ENCODE results near the gene WDR35.

WDR35 gene

DNA sequence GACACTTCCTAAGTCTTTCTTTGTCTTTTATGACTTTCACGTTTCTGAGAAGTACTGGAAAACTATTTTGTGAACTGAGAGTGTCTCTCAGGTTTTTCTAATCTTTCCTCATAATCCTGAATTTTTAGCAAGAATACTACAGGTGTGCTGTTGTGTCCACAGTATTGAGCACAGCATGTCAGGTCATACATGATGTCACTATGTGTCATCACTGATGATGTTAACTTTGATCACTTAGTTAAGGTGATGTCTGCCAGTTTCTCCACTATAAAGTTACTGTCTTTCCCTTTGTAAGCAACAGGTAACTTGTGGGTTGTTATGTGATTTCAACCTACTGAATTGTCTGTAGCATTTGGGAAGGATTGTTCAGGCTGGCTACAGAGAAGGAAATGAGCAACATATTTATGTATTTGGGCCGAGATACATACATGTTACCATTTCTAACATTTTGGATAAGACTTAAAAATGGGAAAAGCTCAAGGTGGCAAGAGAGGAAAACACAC, 11.5 kb upstream of the WDR35 start:
- H4K91ac ChIP-seq (ENCODE audit: low read length) = no peak overlapping the region
- no peaks in the 10 kb centered on the region for H3K9me3 ChIP-seq (ENCODE audit: control insufficient read depth, low read length)
- WGBS = 75% methylated on average over 1 of the region's 2 CpGs
- no peak overlapping the region for H2BK12ac ChIP-seq (ENCODE audit: low read length in 2 of 2)
- no peak overlapping the region for H3K4me3 ChIP-seq (ENCODE audit: insufficient read depth in 1 of 2, low read depth in 1 of 2, low read length in 2 of 2)
- no peaks in the 10 kb centered on the region for H3K79me1 ChIP-seq (replicated peaks; ENCODE audit: low read length, poor library complexity, severe bottlenecking)
- no peak overlapping the region for H3K18ac ChIP-seq (ENCODE audit: low read depth in 1 of 2, low read length in 2 of 2)
- H2BK120ac ChIP-seq (ENCODE audit: low read depth, low read length) = no peak overlapping the region
- H3K4ac ChIP-seq (ENCODE audit: low read depth in 1 of 2, low read length in 2 of 2) = no peak overlapping the region
- no peak overlapping the region for H3K9ac ChIP-seq (ENCODE audit: low read length)
- no peak overlapping the region for H2BK5ac ChIP-seq (ENCODE audit: low read depth, low read length, poor library complexity, severe bottlenecking)
- H3K23ac ChIP-seq (ENCODE audit: low read length in 2 of 2) = no peak overlapping the region
- no peaks in the 10 kb centered on the region for H3K27me3 ChIP-seq (ENCODE audit: control insufficient read depth in 1 of 2, insufficient read depth in 1 of 2, low read length in 2 of 2)
- H3K27ac ChIP-seq (ENCODE audit: low read length, poor library complexity, severe bottlenecking) = no peak overlapping the region
- no peak overlapping the region for H2AFZ ChIP-seq (ENCODE audit: low read depth, low read length)
- no peaks in the 10 kb centered on the region for H3K36me3 ChIP-seq (ENCODE audit: control insufficient read depth in 1 of 2, insufficient read depth in 2 of 2, low read depth in 1 of 2, low read length in 2 of 2)
- H4K8ac ChIP-seq (ENCODE audit: low read length) = no peak overlapping the region
- no peaks in the 10 kb centered on the region for H3K4me1 ChIP-seq (ENCODE audit: control insufficient read depth, insufficient read depth, low read depth, low read length)
- no peak overlapping the region for H2BK15ac ChIP-seq (ENCODE audit: low read depth, poor library complexity, severe bottlenecking)
- no peak for DNase-seq
- no peak overlapping the region for H3K4me2 ChIP-seq (ENCODE audit: low read length, poor library complexity, severe bottlenecking)
- no peak overlapping the region for H3K14ac ChIP-seq (ENCODE audit: low read length in 2 of 2)
- no peak overlapping the region for H2AK5ac ChIP-seq (ENCODE audit: low read length, severe bottlenecking)

DNA sequence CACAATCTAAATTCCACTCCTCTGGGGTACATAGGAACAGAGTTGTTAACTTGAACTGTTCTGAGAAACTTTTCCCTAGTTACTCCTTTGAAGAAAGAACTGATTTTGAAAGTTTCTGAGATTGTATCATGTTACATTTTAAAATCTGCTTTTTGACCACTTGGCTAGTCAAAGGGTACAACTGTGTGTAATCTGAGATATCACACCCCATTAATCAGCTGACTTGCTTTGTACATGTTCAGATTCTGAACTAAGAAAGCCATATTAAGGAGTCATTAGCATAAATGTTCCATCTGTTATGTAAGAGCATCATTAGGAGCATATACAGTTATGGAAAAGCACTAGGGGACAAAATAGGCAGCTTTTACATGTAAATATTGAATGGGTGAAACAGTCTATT, 3.8 kb upstream of the WDR35 start:
- no peak for DNase-seq
- peaks cover 10% of the 10 kb centered on the region for H3K79me1 ChIP-seq (replicated peaks; ENCODE audit: low read length, poor library complexity, severe bottlenecking)

DNA sequence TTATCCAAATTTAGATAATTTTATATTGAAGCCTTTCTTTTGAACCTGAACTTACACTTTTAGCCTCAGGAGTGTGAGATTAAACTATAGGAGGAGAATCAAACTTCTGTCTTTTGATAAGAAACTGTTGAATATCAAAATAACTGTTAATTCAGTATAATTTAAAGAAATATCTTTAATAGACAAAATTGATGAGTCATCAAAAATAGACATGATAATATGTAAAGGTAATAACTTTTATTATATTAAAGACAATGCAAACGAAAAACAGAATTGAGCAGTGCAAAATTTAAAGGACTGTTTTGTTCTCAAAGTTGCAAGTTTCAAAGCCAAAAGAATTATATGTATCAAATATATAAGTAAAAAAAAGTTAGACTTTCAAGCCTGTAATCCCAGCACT, 2.0 kb upstream of the WDR35 start:
- DNase-seq = no peak
- no CpG with 5 or more reads among the region's 1 CpG for WGBS
- H3K9ac ChIP-seq (ENCODE audit: low read length) = no peak overlapping the region
- H2BK5ac ChIP-seq (ENCODE audit: low read depth, low read length, poor library complexity, severe bottlenecking) = no peak overlapping the region
- no peaks in the 10 kb centered on the region for H3K27me3 ChIP-seq (ENCODE audit: control insufficient read depth in 1 of 2, insufficient read depth in 1 of 2, low read length in 2 of 2)
- no peak overlapping the region for H4K8ac ChIP-seq (ENCODE audit: low read length)
- peaks cover 2% of the 10 kb centered on the region for H3K4me1 ChIP-seq (ENCODE audit: control insufficient read depth, insufficient read depth, low read depth, low read length)
- H2AK5ac ChIP-seq (ENCODE audit: low read length, severe bottlenecking) = no peak overlapping the region
- H3K14ac ChIP-seq (ENCODE audit: low read length in 2 of 2) = no peak overlapping the region
- no peak overlapping the region for H3K4me3 ChIP-seq (ENCODE audit: insufficient read depth in 1 of 2, low read depth in 1 of 2, low read length in 2 of 2)
- no peak overlapping the region for H2AFZ ChIP-seq (ENCODE audit: low read depth, low read length)
- H3K4me2 ChIP-seq (ENCODE audit: low read length, poor library complexity, severe bottlenecking) = no peak overlapping the region
- no peak overlapping the region for H3K18ac ChIP-seq (ENCODE audit: low read depth in 1 of 2, low read length in 2 of 2)
- H3K79me1 ChIP-seq (replicated peaks; ENCODE audit: low read length, poor library complexity, severe bottlenecking) = peaks cover 15% of the 10 kb centered on the region
- H3K36me3 ChIP-seq (ENCODE audit: control insufficient read depth in 1 of 2, insufficient read depth in 2 of 2, low read depth in 1 of 2, low read length in 2 of 2) = peaks cover 0 to 4% of the 10 kb centered on the region in 2 experiments
- H3K23ac ChIP-seq (ENCODE audit: low read length in 2 of 2) = no peak overlapping the region
- no peak overlapping the region for H2BK15ac ChIP-seq (ENCODE audit: low read depth, poor library complexity, severe bottlenecking)
- no peak overlapping the region for H3K27ac ChIP-seq (ENCODE audit: low read length, poor library complexity, severe bottlenecking)
- no peak overlapping the region for H2BK12ac ChIP-seq (ENCODE audit: low read length in 2 of 2)
- H3K9me3 ChIP-seq (ENCODE audit: control insufficient read depth, low read length) = no peaks in the 10 kb centered on the region
- no peak overlapping the region for H3K4ac ChIP-seq (ENCODE audit: low read depth in 1 of 2, low read length in 2 of 2)
- H4K91ac ChIP-seq (ENCODE audit: low read length) = no peak overlapping the region
- no peak overlapping the region for H2BK120ac ChIP-seq (ENCODE audit: low read depth, low read length)

More for the DNA sequence above, 3.8 kb upstream of the WDR35 start:
- H3K23ac ChIP-seq (ENCODE audit: low read length in 2 of 2) = no peak overlapping the region
- no peak overlapping the region for H3K4me3 ChIP-seq (ENCODE audit: insufficient read depth in 1 of 2, low read depth in 1 of 2, low read length in 2 of 2)
- no peak overlapping the region for H2BK120ac ChIP-seq (ENCODE audit: low read depth, low read length)
- H4K8ac ChIP-seq (ENCODE audit: low read length) = no peak overlapping the region
- H2BK15ac ChIP-seq (ENCODE audit: low read depth, poor library complexity, severe bottlenecking) = no peak overlapping the region
- no peak overlapping the region for H2BK12ac ChIP-seq (ENCODE audit: low read length in 2 of 2)
- no peak overlapping the region for H2AFZ ChIP-seq (ENCODE audit: low read depth, low read length)
- no peak overlapping the region for H4K91ac ChIP-seq (ENCODE audit: low read length)
- no peak overlapping the region for H3K14ac ChIP-seq (ENCODE audit: low read length in 2 of 2)
- H3K9me3 ChIP-seq (ENCODE audit: control insufficient read depth, low read length) = no peaks in the 10 kb centered on the region
- H3K36me3 ChIP-seq (ENCODE audit: control insufficient read depth in 1 of 2, insufficient read depth in 2 of 2, low read depth in 1 of 2, low read length in 2 of 2) = no peaks in the 10 kb centered on the region
- no peak overlapping the region for H3K27ac ChIP-seq (ENCODE audit: low read length, poor library complexity, severe bottlenecking)
- no peak overlapping the region for H2BK5ac ChIP-seq (ENCODE audit: low read depth, low read length, poor library complexity, severe bottlenecking)
- H2AK5ac ChIP-seq (ENCODE audit: low read length, severe bottlenecking) = no peak overlapping the region
- H3K27me3 ChIP-seq (ENCODE audit: control insufficient read depth in 1 of 2, insufficient read depth in 1 of 2, low read length in 2 of 2) = no peaks in the 10 kb centered on the region
- H3K4ac ChIP-seq (ENCODE audit: low read depth in 1 of 2, low read length in 2 of 2) = no peak overlapping the region
- H3K9ac ChIP-seq (ENCODE audit: low read length) = no peak overlapping the region
- peaks cover 2% of the 10 kb centered on the region for H3K4me1 ChIP-seq (ENCODE audit: control insufficient read depth, insufficient read depth, low read depth, low read length)
- H3K18ac ChIP-seq (ENCODE audit: low read depth in 1 of 2, low read length in 2 of 2) = no peak overlapping the region
- H3K4me2 ChIP-seq (ENCODE audit: low read length, poor library complexity, severe bottlenecking) = no peak overlapping the region

DNA sequence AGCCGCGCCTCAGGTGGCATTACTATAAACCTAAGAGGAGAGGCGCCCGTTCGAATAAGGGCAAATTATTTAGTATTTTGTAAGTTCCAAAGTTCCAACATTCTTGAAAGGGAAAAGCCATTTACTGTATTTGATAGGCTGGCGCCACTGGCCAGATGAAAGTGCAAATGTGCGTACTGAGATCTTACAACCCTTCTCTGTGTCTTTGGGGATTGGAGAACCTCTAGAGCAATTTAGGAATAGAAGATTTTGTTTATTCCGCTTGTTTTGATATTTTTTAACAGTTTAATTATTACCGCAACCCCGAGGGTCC, 467 bp upstream of the WDR35 start:
- H3K36me3 ChIP-seq (ENCODE audit: control insufficient read depth in 1 of 2, insufficient read depth in 2 of 2, low read depth in 1 of 2, low read length in 2 of 2) = peaks cover 0 to 8% of the 10 kb centered on the region in 2 experiments
- H3K79me1 ChIP-seq (replicated peaks; ENCODE audit: low read length, poor library complexity, severe bottlenecking) = peaks cover 20% of the 10 kb centered on the region
- peak overlapping the region; percentile 94 for H3K9ac ChIP-seq (ENCODE audit: low read length)
- peak overlapping the region in 1 of 2 experiments; percentile 90 for H2BK12ac ChIP-seq (ENCODE audit: low read length in 2 of 2)
- peak overlapping the region in 1 of 2 experiments; percentile 94 for H3K14ac ChIP-seq (ENCODE audit: low read length in 2 of 2)
- H2AFZ ChIP-seq (ENCODE audit: low read depth, low read length) = peak overlapping the region; percentile 99
- 15% methylated on average over 10 of the region's 10 CpGs for WGBS
- H3K9me3 ChIP-seq (ENCODE audit: control insufficient read depth, low read length) = no peaks in the 10 kb centered on the region
- peak overlapping the region; percentile 99 for H4K91ac ChIP-seq (ENCODE audit: low read length)
- H3K27ac ChIP-seq (ENCODE audit: low read length, poor library complexity, severe bottlenecking) = no peak overlapping the region
- H3K4ac ChIP-seq (ENCODE audit: low read depth in 1 of 2, low read length in 2 of 2) = peak overlapping the region in 1 of 2 experiments; percentile 98
- peak overlapping the region; percentile 97 for H2BK15ac ChIP-seq (ENCODE audit: low read depth, poor library complexity, severe bottlenecking)
- H3K27me3 ChIP-seq (ENCODE audit: control insufficient read depth in 1 of 2, insufficient read depth in 1 of 2, low read length in 2 of 2) = no peaks in the 10 kb centered on the region
- peak overlapping the region; percentile 61 for H2BK120ac ChIP-seq (ENCODE audit: low read depth, low read length)
- DNase-seq = no peak
- H2BK5ac ChIP-seq (ENCODE audit: low read depth, low read length, poor library complexity, severe bottlenecking) = no peak overlapping the region
- peak overlapping the region; percentile 100 for H4K8ac ChIP-seq (ENCODE audit: low read length)
- H3K23ac ChIP-seq (ENCODE audit: low read length in 2 of 2) = no peak overlapping the region
- H2AK5ac ChIP-seq (ENCODE audit: low read length, severe bottlenecking) = no peak overlapping the region
- H3K4me3 ChIP-seq (ENCODE audit: insufficient read depth in 1 of 2, low read depth in 1 of 2, low read length in 2 of 2) = peak overlapping the region; percentile 89 to 94
- H3K18ac ChIP-seq (ENCODE audit: low read depth in 1 of 2, low read length in 2 of 2) = peak overlapping the region; percentile 79 to 89
- peaks cover 2% of the 10 kb centered on the region for H3K4me1 ChIP-seq (ENCODE audit: control insufficient read depth, insufficient read depth, low read depth, low read length)
- H3K4me2 ChIP-seq (ENCODE audit: low read length, poor library complexity, severe bottlenecking) = peak overlapping the region; percentile 76
